WTC11 (cell line): Measurements from ENCODE around the gene CDK5RAP2. TPM values are rescaled to one million over a fixed set of nuclear protein-coding genes. Genes with fewer than 3 reads are reported as not detected.

Experiments
- ATAC-seq: fragments of 200-7000 bp; cut with Tn5 transposase; 2 replicates; pipeline ENCODE4 v1.10.0; 2021; ENCODE audit warnings: mild to moderate bottlenecking, moderate library complexity
- CTCF ChIA-PET: fragments of 300-600 bp; sonication (Branson Sonifier 250); formaldehyde crosslinking; loops from one replicate; lab custom pipeline; 2021; ENCODE audit warnings: antibody characterized with exemption; lab: Charles Lee
- POLR2A ChIA-PET: fragments of 350-600 bp; sonication (Branson Sonifier 250); formaldehyde crosslinking; loops from one replicate; lab custom pipeline; 2021; ENCODE audit warnings: antibody characterized with exemption; lab: Charles Lee
- DNase-seq: peaks from one replicate; pipeline ENCODE4 v3.0.0; 2021; ENCODE audit warnings: low spot score
- H3K27ac Mint-ChIP-seq: 2 replicates; pipeline ENCODE4 v1.8.0; 2021; ENCODE audit warnings: mixed read lengths
- H3K27me3 Mint-ChIP-seq: 2 replicates; pipeline ENCODE4 v1.8.0; 2021; ENCODE audit warnings: low read depth, mild to moderate bottlenecking, moderate library complexity, mixed read lengths
- H3K36me3 Mint-ChIP-seq: 2 replicates; pipeline ENCODE4 v1.8.0; 2021; ENCODE audit warnings: mixed read lengths
- H3K4me1 Mint-ChIP-seq: 2 replicates; pipeline ENCODE4 v1.8.0; 2022; ENCODE audit warnings: mixed read lengths
- H3K4me3 Mint-ChIP-seq: 2 replicates; pipeline ENCODE4 v1.8.0; 2021; ENCODE audit warnings: mild to moderate bottlenecking, moderate library complexity, mixed read lengths
- H3K9me3 Mint-ChIP-seq: 2 replicates; pipeline ENCODE4 v1.8.0; 2021; ENCODE audit warnings: mixed read lengths
- ARID4B ChIP-seq: sonication (generic); formaldehyde crosslinking; IDR thresholded peaks from 2 replicates; pipeline ENCODE4 v1.8.0; 2023; ENCODE audit warnings: missing genetic modification reagents, mild to moderate bottlenecking, borderline replicate concordance
- CDX4 ChIP-seq: fragments of 250-450 bp; sonication (Bioruptor Pico); IDR thresholded peaks from 2 replicates; pipeline ENCODE4 v1.9.0; 2021; ENCODE audit warnings: moderate library complexity, mild to moderate bottlenecking, inconsistent platforms, borderline replicate concordance
- CTCF ChIP-seq: fragments of 200-600 bp; IDR thresholded peaks from 2 replicates; pipeline ENCODE4 v1.8.0; 2022; ENCODE audit warnings: antibody characterized with exemption
- FOXK1 ChIP-seq: sonication (generic); formaldehyde crosslinking; IDR thresholded peaks from 2 replicates; pipeline ENCODE4 v1.8.0; 2022; ENCODE audit warnings: mild to moderate bottlenecking, moderate library complexity, missing genetic modification reagents
- FOXP1 ChIP-seq: sonication (generic); formaldehyde crosslinking; IDR thresholded peaks from 2 replicates; pipeline ENCODE4 v1.8.0; 2022; ENCODE audit warnings: missing genetic modification reagents, mild to moderate bottlenecking, moderate library complexity, borderline replicate concordance
- IRF2 ChIP-seq: sonication (generic); formaldehyde crosslinking; IDR thresholded peaks from 2 replicates; pipeline ENCODE4 v1.8.0; 2022; ENCODE audit warnings: low read depth, missing genetic modification reagents, borderline replicate concordance
- MAX ChIP-seq: sonication (generic); formaldehyde crosslinking; IDR thresholded peaks from 2 replicates; pipeline ENCODE4 v1.8.0; 2022; ENCODE audit warnings: mild to moderate bottlenecking, missing genetic modification reagents
- MXD4 ChIP-seq: fragments of 250-450 bp; sonication (Bioruptor Pico); IDR thresholded peaks from 2 replicates; pipeline ENCODE4 v1.8.0; 2021; ENCODE audit warnings: mild to moderate bottlenecking, moderate library complexity, borderline replicate concordance
- NFATC4 ChIP-seq: fragments of 250-450 bp; sonication (Bioruptor Pico); IDR thresholded peaks from 2 replicates; pipeline ENCODE4 v1.9.0; 2021; ENCODE audit warnings: mild to moderate bottlenecking
- NFYB ChIP-seq: sonication (generic); formaldehyde crosslinking; conservative IDR thresholded peaks from 2 replicates; pipeline ENCODE4 v1.8.0; 2022; ENCODE audit warnings: low read depth, missing genetic modification reagents
- NR2C2 ChIP-seq: sonication (generic); formaldehyde crosslinking; IDR thresholded peaks from 2 replicates; pipeline ENCODE4 v1.8.0; 2022; ENCODE audit warnings: mild to moderate bottlenecking, missing genetic modification reagents
- PREB ChIP-seq: sonication (generic); formaldehyde crosslinking; IDR thresholded peaks from 2 replicates; pipeline ENCODE4 v1.8.1; 2022; ENCODE audit warnings: mild to moderate bottlenecking, missing genetic modification reagents, moderate library complexity, borderline replicate concordance
- RELA ChIP-seq: sonication (generic); formaldehyde crosslinking; IDR thresholded peaks from 2 replicates; pipeline ENCODE4 v1.8.1; 2022; ENCODE audit warnings: missing genetic modification reagents, mild to moderate bottlenecking, borderline replicate concordance
- SMAD3 ChIP-seq: sonication (generic); formaldehyde crosslinking; IDR thresholded peaks from 2 replicates; pipeline ENCODE4 v1.8.0; 2022; ENCODE audit warnings: missing genetic modification reagents, mild to moderate bottlenecking, borderline replicate concordance
- STAT6 ChIP-seq: sonication (generic); formaldehyde crosslinking; conservative IDR thresholded peaks from 2 replicates; pipeline ENCODE4 v1.8.1; 2023; ENCODE audit warnings: mild to moderate bottlenecking, low read depth, missing genetic modification reagents, moderate library complexity
- ZBTB43 ChIP-seq: sonication (generic); formaldehyde crosslinking; IDR thresholded peaks from 2 replicates; pipeline ENCODE4 v1.8.1; 2023; ENCODE audit warnings: mild to moderate bottlenecking, missing genetic modification reagents
- ZNF396 ChIP-seq: fragments of 250-450 bp; sonication (Bioruptor Pico); IDR thresholded peaks from 2 replicates; pipeline ENCODE4 v1.8.0; 2021; ENCODE audit warnings: mild to moderate bottlenecking, moderate library complexity, borderline replicate concordance
- ZNF416 ChIP-seq: fragments of 250-450 bp; sonication (Bioruptor Pico); IDR thresholded peaks from 2 replicates; pipeline ENCODE4 v1.9.0; 2021; ENCODE audit warnings: mild to moderate bottlenecking, inconsistent platforms
- ZNF512 ChIP-seq: sonication (generic); formaldehyde crosslinking; IDR thresholded peaks from 2 replicates; pipeline ENCODE4 v1.8.1; 2022; ENCODE audit warnings: missing genetic modification reagents, borderline replicate concordance
- total RNA-seq: library from RNA; stranded (reverse); gene quantifications from 3 replicates; pipeline ENCODE4 v1.2.3, GENCODE V29; 2021

The CDK5RAP2 gene
- total RNA-seq, 1 experiment from 2014 or later: 48.3 TPM

GRCh38 chr9:120542701-120543490 lies 37.1 kb downstream of the CDK5RAP2 start (continued):
- TF ChIP-seq PREB (CRISPR knock-in tag): no peak
- no peak for TF ChIP-seq CTCF
- no peak for TF ChIP-seq ZNF416
- no peak for TF ChIP-seq MXD4 (CRISPR knock-in tag)
- no peak for TF ChIP-seq ZBTB43 (CRISPR knock-in tag)
- no peak for TF ChIP-seq ZNF512 (CRISPR knock-in tag)
- no peak for TF ChIP-seq FOXK1 (CRISPR knock-in tag)
- TF ChIP-seq FOXP1 (CRISPR knock-in tag): no peak

GRCh38 chr9:120541921-120542320 lies 38.0 kb downstream of the CDK5RAP2 start:
- Mint-ChIP-seq H3K4me1 (no peaks in the 10 kb centered on the region), H3K4me3 (no peak overlapping the region), H3K27ac (no peak overlapping the region), H3K27me3 (no peaks in the 10 kb centered on the region), H3K9me3 (no peaks in the 10 kb centered on the region), H3K36me3 (peaks cover 48% of the 10 kb centered on the region)
- ChIA-PET POLR2A (no interaction called here), CTCF (no interaction called here)
- DNase-seq: no peak
- no peak for ATAC-seq
- TF ChIP-seq RELA (CRISPR knock-in tag) (no peak), STAT6 (CRISPR knock-in tag) (no peak), CDX4 (CRISPR knock-in tag) (no peak), ZNF396 (CRISPR knock-in tag) (no peak), SMAD3 (CRISPR knock-in tag) (no peak), MAX (CRISPR knock-in tag) (no peak), NR2C2 (CRISPR knock-in tag) (no peak), NFYB (CRISPR knock-in tag) (no peak), IRF2 (no peak), ARID4B (no peak), NFATC4 (CRISPR knock-in tag) (no peak)
